Lower lobe of right lung (tissue), 2 donors: ENCODE results near the gene MDFIC. TPM values are rescaled to one million over a fixed set of nuclear protein-coding genes. Genes with fewer than 3 reads are reported as not detected.

Source experiments
- ATAC-seq, 2 donors: fragments of 200-7000 bp; cut with Tn5 transposase; one replicate each; pipeline ENCODE4 v1.9.1; 2020 to 2022; ENCODE audit warnings: mild to moderate bottlenecking in 2 of 2, moderate library complexity in 2 of 2
- DNase-seq: peaks from one replicate; pipeline ENCODE4 v3.0.0-alpha.2; 2020
- H3K27ac ChIP-seq: fragments of 200-600 bp; one replicate; pipeline ENCODE4 v1.8.0; 2022
- H3K27me3 ChIP-seq: fragments of 200-600 bp; one replicate; pipeline ENCODE4 v1.8.0; 2022; ENCODE audit warnings: low read depth
- H3K36me3 ChIP-seq: fragments of 200-600 bp; one replicate; pipeline ENCODE4 v1.8.0; 2022; ENCODE audit warnings: mild to moderate bottlenecking
- H3K4me1 ChIP-seq: fragments of 200-600 bp; one replicate; pipeline ENCODE4 v1.8.0; 2022
- H3K4me3 ChIP-seq: fragments of 200-600 bp; one replicate; pipeline ENCODE4 v1.8.0; 2022; ENCODE audit warnings: mild to moderate bottlenecking
- H3K9me3 ChIP-seq: fragments of 200-600 bp; one replicate; pipeline ENCODE4 v1.8.0; 2022
- CTCF ChIP-seq: fragments of 200-600 bp; IDR thresholded peaks from one replicate; pipeline ENCODE4 v1.8.0; 2022; ENCODE audit warnings: antibody characterized with exemption, mild to moderate bottlenecking
- intact Hi-C: fragments of 100-400 bp; cut with DNase I; formaldehyde crosslinking; loops from one replicate; pipeline ENCODE4 v1.11.0; 2022
- total RNA-seq: library from RNA; stranded (reverse); fragmentation: NEBNext Ultra II Directional; extraction: Animal tissue kit (Norgen Biotek cat#: 25700); gene quantifications from one replicate; pipeline ENCODE4 v1.2.1, GENCODE V29; 2021
- donor health status: DM: no; HTN: yes; CAD: no; lungs with severe emphysema.

MDFIC gene
- total RNA-seq, 1 donor from 2014 or later: 46.3 TPM

GRCh38 chr7:114931656-114932011 is 9.7 kb downstream of the MDFIC start:
- no peak overlapping the region for H3K4me3 ChIP-seq
- peaks cover 85% of the 10 kb centered on the region for H3K4me1 ChIP-seq
- ATAC-seq (no peak), DNase-seq (no peak)
- TF ChIP-seq CTCF: no peak
- no peaks in the 10 kb centered on the region for H3K27me3 ChIP-seq
- intact Hi-C loops: no loop called here
- no peaks in the 10 kb centered on the region for H3K36me3 ChIP-seq
- peak overlapping the region; percentile 38 for H3K27ac ChIP-seq
- H3K9me3 ChIP-seq: no peaks in the 10 kb centered on the region

GRCh38 chr7:114932991-114933390 is 11.1 kb downstream of the MDFIC start:
- Histone ChIP-seq H3K4me1 (peaks cover 84% of the 10 kb centered on the region), H3K9me3 (no peaks in the 10 kb centered on the region), H3K36me3 (no peaks in the 10 kb centered on the region), H3K27ac (no peak overlapping the region), H3K27me3 (no peaks in the 10 kb centered on the region), H3K4me3 (no peak overlapping the region)
- intact Hi-C loops: no loop called here
- TF ChIP-seq CTCF: no peak
- no peak for DNase-seq
- ATAC-seq: no peak

- H3K4me3 ChIP-seq: no peak overlapping the region
- no peaks in the 10 kb centered on the region for H3K36me3 ChIP-seq
- no peak overlapping the region for H3K27ac ChIP-seq
- DNase-seq (no peak), ATAC-seq (no peak)
- TF ChIP-seq CTCF: no peak
- no peaks in the 10 kb centered on the region for H3K9me3 ChIP-seq
- H3K4me1 ChIP-seq: peaks cover 78% of the 10 kb centered on the region
- H3K27me3 ChIP-seq: no peaks in the 10 kb centered on the region
- intact Hi-C loops: no loop called here
Measured at GRCh38 chr7:114933658-114934057, 11.8 kb downstream of the MDFIC start.

- no peaks in the 10 kb centered on the region for H3K27me3 ChIP-seq
- no peaks in the 10 kb centered on the region for H3K36me3 ChIP-seq
- ATAC-seq (no peak), DNase-seq (no peak)
- intact Hi-C loops: no loop called here
- peaks cover 75% of the 10 kb centered on the region for H3K4me1 ChIP-seq
- no peaks in the 10 kb centered on the region for H3K9me3 ChIP-seq
- H3K27ac ChIP-seq: no peak overlapping the region
- no peak for TF ChIP-seq CTCF
- H3K4me3 ChIP-seq: no peak overlapping the region
Measured at GRCh38 chr7:114934086-114934485, 12.2 kb downstream of the MDFIC start.

- no peaks in the 10 kb centered on the region for H3K27me3 ChIP-seq
- no peak for TF ChIP-seq CTCF
- DNase-seq (no peak), ATAC-seq (no peak)
- H3K9me3 ChIP-seq: no peaks in the 10 kb centered on the region
- no peak overlapping the region for H3K27ac ChIP-seq
- peaks cover 70% of the 10 kb centered on the region for H3K4me1 ChIP-seq
- intact Hi-C loops: no loop called here
- no peak overlapping the region for H3K4me3 ChIP-seq
- no peaks in the 10 kb centered on the region for H3K36me3 ChIP-seq
Measured at GRCh38 chr7:114934713-114935112, 12.8 kb downstream of the MDFIC start.

GRCh38 chr7:114936471-114936870 is 14.6 kb downstream of the MDFIC start:
- H3K4me1 ChIP-seq: peaks cover 57% of the 10 kb centered on the region
- no peaks in the 10 kb centered on the region for H3K36me3 ChIP-seq
- H3K4me3 ChIP-seq: no peak overlapping the region
- H3K27ac ChIP-seq: no peak overlapping the region
- DNase-seq (no peak), ATAC-seq (no peak)
- intact Hi-C loops: no loop called here
- TF ChIP-seq CTCF: no peak
- no peaks in the 10 kb centered on the region for H3K27me3 ChIP-seq
- H3K9me3 ChIP-seq: no peaks in the 10 kb centered on the region
